HCT116 (cell line): ENCODE results near the gene MFSD1. TPM values are rescaled to one million over a fixed set of nuclear protein-coding genes. Genes with fewer than 3 reads are reported as not detected.

Experiments
- ATAC-seq: fragments of 200-7000 bp; cut with Tn5 transposase; 2 replicates; pipeline ENCODE4 v1.9.1; 2020; ENCODE audit warnings: mild to moderate bottlenecking, moderate library complexity
- BruUV-seq: library from RNA; stranded (reverse); fragments of 400-500 nt; replicated peaks from 2 replicates; lab custom pipeline; 2021; lab: Mats Ljungman, UMichigan
- CTCF ChIA-PET: fragments of 300-600 bp; sonication (Branson Sonifier 250); formaldehyde crosslinking; loops from one replicate; lab custom pipeline; 2021; ENCODE audit warnings: antibody characterized with exemption; lab: Charles Lee
- POLR2A ChIA-PET: fragments of 300-600, 350-600 bp; sonication (Branson Sonifier 250); formaldehyde crosslinking; loops from one replicate; lab custom pipeline; 2021; ENCODE audit warnings: antibody characterized with exemption; lab: Charles Lee
- RAD21 ChIA-PET, 2 experiments: fragments of 300-600 bp; sonication (Branson Sonifier 250); formaldehyde crosslinking; loops; one replicate each; lab custom pipeline; 2023; ENCODE audit warnings: low total read pairs in 2 of 2; ENCODE audit not compliant: uncharacterized antibody in 2 of 2, unreplicated experiment in 2 of 2, low non-redundant PET in 1 of 2; lab: Charles Lee
- DNase-seq: peaks from one replicate; pipeline ENCODE4 v3.0.0-alpha.2; 2010; ENCODE audit warnings: low read depth, low spot score
- H2AFZ ChIP-seq: fragments of 200-600 bp; shearing (Covaris generic), sonication (generic); 2 replicates; pipeline ENCODE4 v1.6.1; 2017; ENCODE audit warnings: low read depth, mixed run types, mixed read lengths, antibody characterized with exemption, low read length; ENCODE audit not compliant: poor library complexity, severe bottlenecking
- H3K27ac ChIP-seq: 2 replicates; pipeline ENCODE4 v1.5.1; 2012; ENCODE audit warnings: low read depth, low read length
- H3K27me3 ChIP-seq: fragments of 200-600 bp; sonication (generic); 2 replicates; pipeline ENCODE4 v1.6.1; 2016; ENCODE audit warnings: mixed run types, low read length, mixed read lengths; ENCODE audit not compliant: insufficient read depth
- H3K36me3 ChIP-seq, 2 experiments: fragments of 200-500 bp in 1 of 2; fragments of 200-600 bp in 1 of 2; sonication (Bioruptor generic) in 1 of 2; sonication (generic) in 1 of 2; 2 replicates each; pipeline versions ENCODE4 v1.5.1 to v1.6.1; 2014 to 2016; ENCODE audit warnings: low read length in 2 of 2, inconsistent platforms in 1 of 2, mixed read lengths in 1 of 2, mixed run types in 1 of 2; ENCODE audit not compliant: insufficient read depth in 2 of 2, control insufficient read depth in 1 of 2
- H3K4me1 ChIP-seq, 2 experiments: fragments of 200-600 bp in 1 of 2; sonication (generic) in 1 of 2; 2 replicates each; pipeline versions ENCODE4 v1.5.1 to v1.6.1; 2012 to 2017; ENCODE audit warnings: low read length in 2 of 2, inconsistent platforms in 1 of 2, mild to moderate bottlenecking in 1 of 2, mixed read lengths in 1 of 2, mixed run types in 1 of 2, moderate library complexity in 1 of 2; ENCODE audit not compliant: insufficient read depth in 2 of 2, control insufficient read depth in 1 of 2
- H3K4me2 ChIP-seq: fragments of 200-600 bp; sonication (generic); 2 replicates; pipeline ENCODE4 v1.6.1; 2017; ENCODE audit warnings: mixed run types, low read length, mixed read lengths
- H3K4me3 ChIP-seq, 2 experiments: fragments of 200-600 bp in 1 of 2; sonication (generic) in 1 of 2; replicated peaks in 1 of 2; 2 replicates each; pipeline ENCODE4 v1.5.1; 2011 to 2016; ENCODE audit warnings: low read length in 2 of 2, control low read depth in 1 of 2, low read depth in 1 of 2, mild to moderate bottlenecking in 1 of 2, mixed read lengths in 1 of 2, mixed run types in 1 of 2
- H3K79me2 ChIP-seq: fragments of 200-600 bp; sonication (generic); 2 replicates; pipeline ENCODE4 v1.6.1; 2017; ENCODE audit warnings: mild to moderate bottlenecking, mixed run types, low read length, moderate library complexity, mixed read lengths; ENCODE audit not compliant: insufficient read depth
- H3K9ac ChIP-seq: fragments of 200-600 bp; sonication (generic); 2 replicates; pipeline ENCODE4 v1.6.1; 2016; ENCODE audit warnings: low read length, mixed read lengths
- H3K9me2 ChIP-seq: fragments of 200-600 bp; sonication (generic), shearing (Covaris generic); 2 replicates; pipeline ENCODE4 v1.6.1; 2017; ENCODE audit warnings: mixed run types, mild to moderate bottlenecking, moderate library complexity; ENCODE audit not compliant: insufficient read depth
- H3K9me3 ChIP-seq, 2 experiments: fragments of 200-500 bp in 1 of 2; fragments of 200-600 bp in 1 of 2; sonication (Bioruptor generic) in 1 of 2; sonication (generic) in 1 of 2; 2 replicates each; pipeline ENCODE4 v1.6.1; 2014 to 2017; ENCODE audit warnings: low read length in 2 of 2, mixed read lengths in 2 of 2, inconsistent platforms in 1 of 2, low read depth in 1 of 2, mild to moderate bottlenecking in 1 of 2, mixed run types in 1 of 2, moderate library complexity in 1 of 2; ENCODE audit not compliant: control insufficient read depth in 1 of 2, insufficient read depth in 1 of 2
- H4K20me1 ChIP-seq: fragments of 200-600 bp; sonication (generic), shearing (Covaris generic); 2 replicates; pipeline ENCODE4 v1.6.1; 2017; ENCODE audit warnings: mixed run types, mild to moderate bottlenecking, moderate library complexity; ENCODE audit not compliant: insufficient read depth
- CBX3 ChIP-seq: IDR thresholded peaks from 2 replicates; pipeline ENCODE4 v1.6.1; 2012; ENCODE audit warnings: low read depth
- CEBPB ChIP-seq: IDR thresholded peaks from 2 replicates; pipeline ENCODE4 v1.6.1; 2012; ENCODE audit warnings: low read depth
- EGR1 ChIP-seq: IDR thresholded peaks from 2 replicates; pipeline ENCODE4 v1.6.1; 2012; ENCODE audit warnings: low read depth
- ELF1 ChIP-seq: IDR thresholded peaks from 2 replicates; pipeline ENCODE4 v1.6.1; 2012; ENCODE audit warnings: low read depth, borderline replicate concordance
- POLR2A ChIP-seq: IDR thresholded peaks from 2 replicates; pipeline ENCODE4 v1.7.0; 2011; ENCODE audit warnings: borderline replicate concordance; ENCODE audit not compliant: insufficient read depth, insufficient read length; ENCODE audit errors: extremely low read depth
- POLR2AphosphoS5 ChIP-seq: IDR thresholded peaks from 2 replicates; pipeline ENCODE4 v1.6.1; 2011; ENCODE audit warnings: mild to moderate bottlenecking, low read depth, low read length, moderate library complexity
- RAD21 ChIP-seq: IDR thresholded peaks from 2 replicates; pipeline ENCODE4 v1.6.1; 2012; ENCODE audit warnings: low read depth, mild to moderate bottlenecking
- SIN3A ChIP-seq: IDR thresholded peaks from 2 replicates; pipeline ENCODE4 v1.6.1; 2012; ENCODE audit warnings: low read depth
- SRF ChIP-seq: IDR thresholded peaks from 2 replicates; pipeline ENCODE4 v1.6.1; 2012; ENCODE audit warnings: low read depth
- TCF7L2 ChIP-seq: IDR thresholded peaks from 2 replicates; pipeline ENCODE4 v1.7.0; 2011; ENCODE audit warnings: borderline replicate concordance, inconsistent platforms; ENCODE audit not compliant: insufficient read depth, insufficient read length; ENCODE audit errors: extremely low read depth
- YY1 ChIP-seq: IDR thresholded peaks from 2 replicates; pipeline ENCODE4 v1.6.1; 2011; ENCODE audit warnings: low read length, low read depth, moderate library complexity, mild to moderate bottlenecking; ENCODE audit not compliant: insufficient replicate concordance; ENCODE audit errors: extremely low read depth
- ZFX ChIP-seq: fragments of 450-650 bp; IDR thresholded peaks from 2 replicates; pipeline ENCODE4 v1.6.1; 2017
- ZNF274 ChIP-seq: fragments of 200-500 bp; sonication (Bioruptor generic); IDR thresholded peaks from 2 replicates; pipeline ENCODE4 v1.6.1; 2014; ENCODE audit warnings: mild to moderate bottlenecking, low read depth, low read length, inconsistent platforms
- intact Hi-C: fragments of 100-400 bp; cut with micrococcal nuclease; formaldehyde crosslinking; loops from 2 replicates; pipeline ENCODE4 v1.10.0; 2022
- total RNA-seq: library from RNA; stranded (reverse); gene quantifications from one replicate; pipeline ENCODE4 v1.2.1, GENCODE V29; 2021; ENCODE audit not compliant: unreplicated experiment
- TF ChIP-seq, protein P1 (sequence below): IDR thresholded peaks from 2 replicates; pipeline ENCODE4 v1.6.1; 2012
- TF ChIP-seq, protein P2 (sequence below): IDR thresholded peaks from 2 replicates; pipeline ENCODE4 v1.6.1; 2012
- TF ChIP-seq, protein P3 (sequence below), 3 experiments: fragments of 200-600 bp in 1 of 3; sonication (generic) in 1 of 3; IDR thresholded peaks in 2 of 3; conservative IDR thresholded peaks in 1 of 3; 2 replicates each; pipeline ENCODE4 v1.5.1; 2012 to 2017; ENCODE audit warnings: low read depth in 2 of 3, low read length in 2 of 3, antibody characterized with exemption in 1 of 3, borderline replicate concordance in 1 of 3, control low read depth in 1 of 3, mild to moderate bottlenecking in 1 of 3, mixed read lengths in 1 of 3, mixed run types in 1 of 3, moderate library complexity in 1 of 3; ENCODE audit not compliant: insufficient read depth in 1 of 3

Gene MFSD1
- total RNA-seq, 1 experiment from 2014 or later = 12.8 TPM

DNA sequence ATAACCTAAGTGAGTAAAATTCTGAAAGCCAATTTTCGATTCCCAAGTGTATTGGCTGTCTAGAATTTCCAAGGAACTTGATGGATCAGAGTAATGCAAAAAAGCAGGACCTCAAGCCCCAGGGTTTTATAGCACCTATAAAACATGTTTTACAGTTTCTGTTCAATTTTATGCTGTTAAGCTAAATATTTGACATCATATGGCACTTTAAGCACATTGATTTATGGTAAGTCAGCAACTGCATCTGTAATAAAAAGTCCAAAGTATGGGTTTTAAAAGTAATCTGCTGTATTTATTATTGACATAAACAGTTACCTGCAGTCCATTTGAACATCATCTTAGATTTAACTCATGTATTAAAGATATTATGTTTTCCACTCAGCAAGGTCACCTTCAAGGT, 20.0 kb upstream of the MFSD1 start:
- no peak for ATAC-seq
- BruUV-seq = no TSS peak
- no peaks in the 10 kb centered on the region for H3K27me3 ChIP-seq

DNA sequence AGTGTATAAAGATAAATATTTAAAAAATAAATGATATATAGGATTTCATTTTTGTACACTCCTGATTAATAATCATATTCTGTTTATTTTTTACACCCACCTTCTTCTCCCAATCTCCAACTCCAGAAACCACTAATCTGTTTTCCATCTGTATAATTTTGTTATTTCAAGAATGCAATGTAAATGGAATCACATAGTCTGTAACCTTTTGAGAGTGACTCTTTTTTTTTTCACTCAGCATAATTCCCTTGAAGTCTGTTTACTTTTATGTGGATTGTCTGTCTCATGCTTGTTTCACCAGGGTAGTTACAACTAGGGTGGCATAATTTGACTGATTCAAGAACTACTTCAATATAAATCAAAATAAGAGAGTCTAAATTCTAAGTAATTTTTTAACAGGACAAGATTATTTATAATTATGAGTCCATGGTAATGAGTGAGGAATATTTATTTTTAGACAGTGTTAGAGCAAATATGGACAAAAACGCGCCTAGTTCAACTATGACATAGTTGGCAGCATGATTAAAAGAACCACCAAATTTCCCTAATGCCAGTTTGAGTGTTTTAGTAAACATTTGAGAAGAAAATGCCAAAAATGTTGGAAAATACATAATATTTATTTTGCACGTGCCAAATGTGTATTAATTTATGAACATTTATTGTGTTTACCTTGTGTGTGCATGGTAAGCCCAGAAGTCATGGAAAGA, 19.4 kb upstream of the MFSD1 start:
- ChIA-PET RAD21 (no interaction called here), CTCF (no interaction called here), POLR2A (no interaction called here)
- Histone ChIP-seq H3K4me3 (no peak overlapping the region), H3K9me2 (no peaks in the 10 kb centered on the region), H2AFZ (no peak overlapping the region), H3K4me2 (no peak overlapping the region), H3K4me1 (no peaks in the 10 kb centered on the region), H3K9me3 (no peaks in the 10 kb centered on the region), H3K79me2 (no peaks in the 10 kb centered on the region), H3K36me3 (no peaks in the 10 kb centered on the region), H3K27me3 (no peaks in the 10 kb centered on the region), H3K9ac (no peak overlapping the region), H3K27ac (no peak overlapping the region), H4K20me1 (no peaks in the 10 kb centered on the region)
- intact Hi-C loops = loop anchor here (10.0 kb wide), 1 partner anchor 1178 kb away; no protein-coding TSS in a partner anchor
- no TSS peak for BruUV-seq
- ATAC-seq (no peak), DNase-seq (no peak)
- TF ChIP-seq, protein P1, sequence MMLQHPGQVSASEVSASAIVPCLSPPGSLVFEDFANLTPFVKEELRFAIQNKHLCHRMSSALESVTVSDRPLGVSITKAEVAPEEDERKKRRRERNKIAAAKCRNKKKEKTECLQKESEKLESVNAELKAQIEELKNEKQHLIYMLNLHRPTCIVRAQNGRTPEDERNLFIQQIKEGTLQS = no peak
- TF ChIP-seq YY1 (no peak), SRF (no peak), ELF1 (no peak), EGR1 (no peak), SIN3A (no peak), CBX3 (no peak), ZFX (no peak), CEBPB (no peak), POLR2A (no peak), ZNF274 (no peak), POLR2AphosphoS5 (no peak), TCF7L2 (no peak)
- TF ChIP-seq, protein P2, sequence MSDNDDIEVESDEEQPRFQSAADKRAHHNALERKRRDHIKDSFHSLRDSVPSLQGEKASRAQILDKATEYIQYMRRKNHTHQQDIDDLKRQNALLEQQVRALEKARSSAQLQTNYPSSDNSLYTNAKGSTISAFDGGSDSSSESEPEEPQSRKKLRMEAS = no peak
- TF ChIP-seq, protein P3, sequence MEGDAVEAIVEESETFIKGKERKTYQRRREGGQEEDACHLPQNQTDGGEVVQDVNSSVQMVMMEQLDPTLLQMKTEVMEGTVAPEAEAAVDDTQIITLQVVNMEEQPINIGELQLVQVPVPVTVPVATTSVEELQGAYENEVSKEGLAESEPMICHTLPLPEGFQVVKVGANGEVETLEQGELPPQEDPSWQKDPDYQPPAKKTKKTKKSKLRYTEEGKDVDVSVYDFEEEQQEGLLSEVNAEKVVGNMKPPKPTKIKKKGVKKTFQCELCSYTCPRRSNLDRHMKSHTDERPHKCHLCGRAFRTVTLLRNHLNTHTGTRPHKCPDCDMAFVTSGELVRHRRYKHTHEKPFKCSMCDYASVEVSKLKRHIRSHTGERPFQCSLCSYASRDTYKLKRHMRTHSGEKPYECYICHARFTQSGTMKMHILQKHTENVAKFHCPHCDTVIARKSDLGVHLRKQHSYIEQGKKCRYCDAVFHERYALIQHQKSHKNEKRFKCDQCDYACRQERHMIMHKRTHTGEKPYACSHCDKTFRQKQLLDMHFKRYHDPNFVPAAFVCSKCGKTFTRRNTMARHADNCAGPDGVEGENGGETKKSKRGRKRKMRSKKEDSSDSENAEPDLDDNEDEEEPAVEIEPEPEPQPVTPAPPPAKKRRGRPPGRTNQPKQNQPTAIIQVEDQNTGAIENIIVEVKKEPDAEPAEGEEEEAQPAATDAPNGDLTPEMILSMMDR (IDR thresholded peaks at IDR 0.05 in 2 of 3, conservative IDR thresholded peaks at IDR 0.05 in 1 of 3; ENCODE audit: borderline replicate concordance in 1 of 3, insufficient read depth in 1 of 3, low read depth in 2 of 3, low read length in 2 of 3) = no peak

More for the DNA sequence above, 20.0 kb upstream of the MFSD1 start:
- no peak for DNase-seq
- H3K4me2 ChIP-seq = no peak overlapping the region
- H3K27ac ChIP-seq = no peak overlapping the region
- no peak overlapping the region for H2AFZ ChIP-seq
- H4K20me1 ChIP-seq = no peaks in the 10 kb centered on the region
- RAD21 ChIA-PET = no interaction called here
- CTCF ChIA-PET = no interaction called here
- H3K4me3 ChIP-seq = no peak overlapping the region
- no peak overlapping the region for H3K9ac ChIP-seq
- H3K4me1 ChIP-seq = no peaks in the 10 kb centered on the region
- H3K9me2 ChIP-seq = no peaks in the 10 kb centered on the region
- no peaks in the 10 kb centered on the region for H3K9me3 ChIP-seq
- no peak for TF ChIP-seq RAD21
- no peak for TF ChIP-seq YY1
- TF ChIP-seq, all 23 proteins: peak for 0
- intact Hi-C loops = loop anchor here (10.0 kb wide), 1 partner anchor 1177 kb away; no protein-coding TSS in a partner anchor
- Histone ChIP-seq H3K79me2 (no peaks in the 10 kb centered on the region), H3K36me3 (no peaks in the 10 kb centered on the region)
- POLR2A ChIA-PET = no interaction called here
